ENCODE results near the gene ZNF280D. TPM values are rescaled to one million over a fixed set of nuclear protein-coding genes. Genes with fewer than 3 reads are reported as not detected.

Gene ZNF280D
- total RNA-seq, 1 experiment from 2014 or later: 48.0 TPM

DNA sequence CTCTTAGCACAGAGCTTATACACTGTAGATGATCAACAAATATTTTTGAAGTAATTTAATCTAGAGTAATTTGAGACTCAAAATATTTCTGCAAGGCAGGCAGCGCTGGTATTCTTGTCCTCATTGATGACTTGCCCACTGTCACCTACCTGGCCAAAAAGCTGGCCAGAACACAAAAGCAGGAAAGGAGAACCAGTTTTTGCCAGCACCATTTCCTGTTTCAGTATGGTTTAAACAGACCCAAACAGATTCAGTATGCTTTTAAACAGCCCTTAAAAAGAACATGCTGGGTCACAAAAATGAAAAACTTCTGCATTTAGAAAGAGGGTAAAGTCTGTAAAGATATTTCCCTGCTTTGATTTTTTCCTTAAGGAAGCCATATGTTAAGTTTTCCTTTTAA lies 42.3 kb upstream of the ZNF280D start:
- Histone ChIP-seq H2AFZ (ENCODE audit: low read length) (peak overlapping the region; percentile 56; the same call in 1 of the 2 replicates), H3K9me2 (replicated peaks; ENCODE audit: insufficient read depth, low read length) (no peaks in the 10 kb centered on the region), H3K4me2 (ENCODE audit: low read depth, low read length, poor library complexity, severe bottlenecking) (no peak overlapping the region), H3K79me2 (ENCODE audit: low read length) (no peaks in the 10 kb centered on the region), H3K4me1 (ENCODE audit: low read length) (peaks cover 5% of the 10 kb centered on the region), H3K9me3 (ENCODE audit: low read length) (no peaks in the 10 kb centered on the region), H4K20me1 (ENCODE audit: insufficient read depth, low read depth, low read length) (no peaks in the 10 kb centered on the region), H3K36me3 (ENCODE audit: insufficient read depth, low read length) (no peaks in the 10 kb centered on the region), H3K27ac (ENCODE audit: low read length) (no peak overlapping the region), H3K27me3 (ENCODE audit: low read length) (no peaks in the 10 kb centered on the region), H3K4me3 (ENCODE audit: low read length) (no peak overlapping the region), H3K9ac (ENCODE audit: low read length) (no peak overlapping the region)
- no peak for DNase-seq

DNA sequence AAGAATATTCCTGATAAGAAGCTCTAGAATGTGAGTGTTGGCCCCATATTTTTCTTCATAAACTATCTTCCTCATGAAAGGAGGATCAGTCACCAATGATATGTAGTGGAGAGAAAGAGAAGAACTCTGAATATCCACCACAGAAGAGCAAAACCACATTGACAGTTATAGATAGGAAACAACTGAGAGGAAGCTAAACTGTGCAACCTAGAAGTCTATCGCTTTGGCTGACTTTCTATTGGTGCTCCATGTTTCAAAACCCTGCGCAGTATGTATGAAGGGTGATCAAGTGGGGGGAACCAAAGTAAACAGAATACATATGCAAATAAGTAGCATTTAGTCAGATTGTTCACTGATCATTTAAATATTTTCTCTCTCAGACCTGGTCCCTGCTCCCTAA lies 41.0 kb upstream of the ZNF280D start:
- no peaks in the 10 kb centered on the region for H3K9me3 ChIP-seq (ENCODE audit: low read length)
- H4K20me1 ChIP-seq (ENCODE audit: insufficient read depth, low read depth, low read length): no peaks in the 10 kb centered on the region
- no peak for DNase-seq
- no peak overlapping the region for H3K4me3 ChIP-seq (ENCODE audit: low read length)
- H3K79me2 ChIP-seq (ENCODE audit: low read length): no peaks in the 10 kb centered on the region
- no peak overlapping the region for H3K27ac ChIP-seq (ENCODE audit: low read length)
- no peaks in the 10 kb centered on the region for H3K9me2 ChIP-seq (replicated peaks; ENCODE audit: insufficient read depth, low read length)
- no peak overlapping the region for H3K4me2 ChIP-seq (ENCODE audit: low read depth, low read length, poor library complexity, severe bottlenecking)
- H3K4me1 ChIP-seq (ENCODE audit: low read length): peaks cover 9% of the 10 kb centered on the region
- H3K9ac ChIP-seq (ENCODE audit: low read length): no peak overlapping the region
- no peaks in the 10 kb centered on the region for H3K36me3 ChIP-seq (ENCODE audit: insufficient read depth, low read length)
- no peaks in the 10 kb centered on the region for H3K27me3 ChIP-seq (ENCODE audit: low read length)
- no peak overlapping the region for H2AFZ ChIP-seq (ENCODE audit: low read length)

DNA sequence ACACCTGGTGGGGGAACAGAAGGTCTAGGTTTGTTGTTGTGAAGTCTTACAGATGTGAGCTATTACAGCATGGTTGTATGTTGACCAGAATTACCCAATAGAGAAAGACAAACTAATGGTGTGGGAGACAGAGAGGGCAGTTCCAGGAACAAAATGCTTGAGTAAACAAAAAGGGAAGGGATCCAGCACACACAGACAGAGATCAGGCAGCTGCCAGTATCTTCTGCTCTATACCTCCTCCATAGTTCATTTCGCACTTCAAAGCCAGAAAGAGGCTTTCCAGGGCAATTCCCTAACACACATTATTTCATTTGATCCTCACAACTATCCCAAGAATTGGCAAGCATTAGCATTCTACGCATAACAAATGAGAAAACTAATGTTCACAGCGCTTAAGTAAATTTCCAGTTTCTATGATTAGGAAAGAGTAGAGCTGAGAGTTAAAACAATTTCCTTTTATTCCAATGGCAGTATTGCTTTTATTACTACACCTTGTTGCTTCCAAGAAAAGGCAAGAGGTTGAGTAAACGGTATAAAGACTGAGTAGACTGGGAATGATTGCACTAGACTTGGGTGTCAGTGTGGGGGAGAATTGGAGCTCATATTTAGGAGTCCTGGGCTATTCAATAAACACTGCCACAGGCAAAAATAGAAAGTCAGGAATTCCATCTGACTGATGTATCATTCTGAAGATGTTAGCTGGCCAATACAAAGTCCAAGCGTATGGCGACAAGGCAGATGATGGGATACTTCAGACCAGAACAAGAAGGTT lies 39.7 kb upstream of the ZNF280D start:
- no peak overlapping the region for H3K27ac ChIP-seq (ENCODE audit: low read length)
- H3K79me2 ChIP-seq (ENCODE audit: low read length): no peaks in the 10 kb centered on the region
- no peak overlapping the region for H3K4me3 ChIP-seq (ENCODE audit: low read length)
- no peaks in the 10 kb centered on the region for H3K9me3 ChIP-seq (ENCODE audit: low read length)
- H3K9me2 ChIP-seq (replicated peaks; ENCODE audit: insufficient read depth, low read length): no peaks in the 10 kb centered on the region
- no peaks in the 10 kb centered on the region for H3K27me3 ChIP-seq (ENCODE audit: low read length)
- peaks cover 9% of the 10 kb centered on the region for H3K4me1 ChIP-seq (ENCODE audit: low read length)
- DNase-seq: no peak
- no peak overlapping the region for H3K9ac ChIP-seq (ENCODE audit: low read length)
- no peak overlapping the region for H2AFZ ChIP-seq (ENCODE audit: low read length)
- H4K20me1 ChIP-seq (ENCODE audit: insufficient read depth, low read depth, low read length): no peaks in the 10 kb centered on the region
- H3K36me3 ChIP-seq (ENCODE audit: insufficient read depth, low read length): no peaks in the 10 kb centered on the region
- H3K4me2 ChIP-seq (ENCODE audit: low read depth, low read length, poor library complexity, severe bottlenecking): no peak overlapping the region

DNA sequence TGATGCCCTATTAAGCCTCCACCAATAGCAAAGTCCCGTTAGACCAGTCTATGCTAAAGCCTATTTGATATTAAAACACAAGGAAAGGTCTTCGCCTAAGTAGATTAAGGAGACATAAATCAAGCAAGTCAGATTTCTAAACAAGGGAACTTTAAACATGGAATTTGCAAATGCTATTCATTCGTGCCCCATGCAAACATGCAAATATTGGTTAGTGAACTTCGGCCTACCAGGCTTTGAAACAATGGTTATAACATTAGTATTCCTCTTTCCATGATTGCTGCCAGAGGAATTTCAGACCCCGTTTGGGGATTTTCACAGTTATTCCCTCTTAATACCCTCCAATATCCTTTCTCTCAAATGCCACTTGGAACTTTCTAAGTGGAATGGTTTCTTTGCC lies 36.9 kb upstream of the ZNF280D start:
- H3K4me2 ChIP-seq (ENCODE audit: low read depth, low read length, poor library complexity, severe bottlenecking): no peak overlapping the region
- H3K4me3 ChIP-seq (ENCODE audit: low read length): no peak overlapping the region
- H3K4me1 ChIP-seq (ENCODE audit: low read length): peaks cover 8% of the 10 kb centered on the region
- no peaks in the 10 kb centered on the region for H3K27me3 ChIP-seq (ENCODE audit: low read length)
- H3K27ac ChIP-seq (ENCODE audit: low read length): no peak overlapping the region
- H3K9ac ChIP-seq (ENCODE audit: low read length): no peak overlapping the region
- no peaks in the 10 kb centered on the region for H4K20me1 ChIP-seq (ENCODE audit: insufficient read depth, low read depth, low read length)
- no peaks in the 10 kb centered on the region for H3K9me3 ChIP-seq (ENCODE audit: low read length)
- no peaks in the 10 kb centered on the region for H3K36me3 ChIP-seq (ENCODE audit: insufficient read depth, low read length)
- no peak overlapping the region for H2AFZ ChIP-seq (ENCODE audit: low read length)
- DNase-seq: no peak
- H3K79me2 ChIP-seq (ENCODE audit: low read length): no peaks in the 10 kb centered on the region
- no peaks in the 10 kb centered on the region for H3K9me2 ChIP-seq (replicated peaks; ENCODE audit: insufficient read depth, low read length)

DNA sequence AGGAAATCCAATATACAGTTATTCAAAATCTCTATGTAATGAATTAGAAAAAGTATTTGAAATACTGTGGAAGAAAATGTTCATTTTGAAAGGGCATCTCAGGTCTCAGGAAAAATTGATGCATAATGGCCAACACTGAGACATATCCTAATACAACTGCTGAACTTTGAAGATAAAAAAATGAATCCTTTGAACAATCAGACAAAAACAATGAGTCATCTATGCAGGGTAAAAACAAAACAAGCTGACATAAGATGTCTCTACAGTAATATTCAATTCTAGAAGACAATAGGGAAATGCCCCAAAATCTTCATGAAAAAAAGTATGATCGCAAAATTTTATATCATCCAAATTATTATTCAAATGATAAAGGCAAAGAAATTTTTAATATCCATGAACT lies 34.0 kb upstream of the ZNF280D start:
- Histone ChIP-seq H3K9ac (ENCODE audit: low read length) (no peak overlapping the region), H3K27ac (ENCODE audit: low read length) (no peak overlapping the region), H3K9me2 (replicated peaks; ENCODE audit: insufficient read depth, low read length) (no peaks in the 10 kb centered on the region), H3K4me1 (ENCODE audit: low read length) (peaks cover 9% of the 10 kb centered on the region), H3K79me2 (ENCODE audit: low read length) (no peaks in the 10 kb centered on the region), H3K4me2 (ENCODE audit: low read depth, low read length, poor library complexity, severe bottlenecking) (no peak overlapping the region), H3K36me3 (ENCODE audit: insufficient read depth, low read length) (no peaks in the 10 kb centered on the region), H3K4me3 (ENCODE audit: low read length) (no peak overlapping the region), H2AFZ (ENCODE audit: low read length) (no peak overlapping the region), H4K20me1 (ENCODE audit: insufficient read depth, low read depth, low read length) (no peaks in the 10 kb centered on the region), H3K27me3 (ENCODE audit: low read length) (no peaks in the 10 kb centered on the region), H3K9me3 (ENCODE audit: low read length) (no peaks in the 10 kb centered on the region)
- no peak for DNase-seq

DNA sequence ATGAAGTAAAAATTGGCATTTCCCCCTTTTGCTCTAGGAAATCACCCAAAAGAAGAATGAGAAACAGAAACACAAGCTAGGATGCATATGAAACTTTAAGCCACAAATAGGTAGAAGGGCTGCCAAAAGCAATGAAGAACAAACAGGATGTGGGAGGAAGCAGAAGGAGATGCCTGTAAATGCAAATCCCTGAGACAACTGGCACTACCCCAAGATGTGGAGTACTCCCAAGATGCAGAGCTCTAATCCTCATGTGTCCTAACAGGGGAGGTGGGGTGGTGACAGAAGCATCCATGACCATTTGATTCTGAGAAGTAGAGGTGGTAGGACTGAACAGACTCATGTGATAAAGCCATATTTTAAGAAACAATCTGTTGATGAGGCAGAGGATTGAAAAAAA lies 31.9 kb upstream of the ZNF280D start:
- Histone ChIP-seq H3K9me2 (replicated peaks; ENCODE audit: insufficient read depth, low read length) (no peaks in the 10 kb centered on the region), H3K27ac (ENCODE audit: low read length) (no peak overlapping the region), H3K4me2 (ENCODE audit: low read depth, low read length, poor library complexity, severe bottlenecking) (no peak overlapping the region), H3K9me3 (ENCODE audit: low read length) (no peaks in the 10 kb centered on the region), H4K20me1 (ENCODE audit: insufficient read depth, low read depth, low read length) (no peaks in the 10 kb centered on the region), H3K4me3 (ENCODE audit: low read length) (no peak overlapping the region), H3K36me3 (ENCODE audit: insufficient read depth, low read length) (no peaks in the 10 kb centered on the region), H3K27me3 (ENCODE audit: low read length) (no peaks in the 10 kb centered on the region), H3K79me2 (ENCODE audit: low read length) (no peaks in the 10 kb centered on the region), H3K9ac (ENCODE audit: low read length) (no peak overlapping the region), H3K4me1 (ENCODE audit: low read length) (peaks cover 8% of the 10 kb centered on the region), H2AFZ (ENCODE audit: low read length) (no peak overlapping the region)
- DNase-seq: no peak

DNA sequence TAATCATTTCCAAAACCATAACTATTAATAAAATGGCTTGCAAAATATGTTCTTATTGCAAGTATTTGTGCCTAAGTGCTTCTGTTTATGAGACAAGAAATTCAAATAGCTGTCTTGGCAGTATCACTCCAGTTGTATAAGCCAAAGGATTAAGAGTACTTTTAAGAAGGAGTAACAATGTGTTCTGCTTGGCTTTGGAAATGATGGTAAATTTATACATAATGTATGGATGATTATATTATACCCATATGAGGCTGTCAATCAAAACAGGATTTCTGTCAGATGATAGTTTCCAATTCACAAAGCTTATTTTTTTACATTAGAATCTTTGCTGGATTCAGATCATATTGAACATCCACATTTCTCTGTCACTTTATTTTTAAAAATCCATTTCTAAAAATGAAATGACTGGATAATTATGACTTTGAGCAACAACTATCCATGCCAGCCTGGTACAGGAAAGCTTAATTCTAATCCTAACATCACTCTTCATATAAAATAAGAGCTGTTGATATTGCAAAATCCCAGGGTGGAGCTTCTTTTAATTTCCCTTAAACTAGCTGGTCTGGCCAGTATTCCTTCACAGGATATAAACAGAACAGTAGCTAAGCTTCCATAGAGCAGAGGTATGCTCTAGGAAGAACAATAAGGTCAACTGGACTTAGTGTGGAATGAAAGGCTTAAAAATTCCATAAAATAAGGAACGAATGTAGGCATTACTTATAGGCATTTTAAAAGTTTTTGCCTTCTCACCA lies 30.0 kb upstream of the ZNF280D start:
- Histone ChIP-seq H3K79me2 (ENCODE audit: low read length) (no peaks in the 10 kb centered on the region), H3K4me3 (ENCODE audit: low read length) (no peak overlapping the region), H3K27me3 (ENCODE audit: low read length) (no peaks in the 10 kb centered on the region), H3K4me1 (ENCODE audit: low read length) (peaks cover 20% of the 10 kb centered on the region), H3K9me2 (replicated peaks; ENCODE audit: insufficient read depth, low read length) (no peaks in the 10 kb centered on the region), H3K4me2 (ENCODE audit: low read depth, low read length, poor library complexity, severe bottlenecking) (no peak overlapping the region), H3K9me3 (ENCODE audit: low read length) (no peaks in the 10 kb centered on the region), H4K20me1 (ENCODE audit: insufficient read depth, low read depth, low read length) (no peaks in the 10 kb centered on the region), H3K9ac (ENCODE audit: low read length) (no peak overlapping the region), H3K27ac (ENCODE audit: low read length) (no peak overlapping the region), H3K36me3 (ENCODE audit: insufficient read depth, low read length) (no peaks in the 10 kb centered on the region), H2AFZ (ENCODE audit: low read length) (no peak overlapping the region; the same call in 1 of the 2 replicates)
- DNase-seq: no peak

DNA sequence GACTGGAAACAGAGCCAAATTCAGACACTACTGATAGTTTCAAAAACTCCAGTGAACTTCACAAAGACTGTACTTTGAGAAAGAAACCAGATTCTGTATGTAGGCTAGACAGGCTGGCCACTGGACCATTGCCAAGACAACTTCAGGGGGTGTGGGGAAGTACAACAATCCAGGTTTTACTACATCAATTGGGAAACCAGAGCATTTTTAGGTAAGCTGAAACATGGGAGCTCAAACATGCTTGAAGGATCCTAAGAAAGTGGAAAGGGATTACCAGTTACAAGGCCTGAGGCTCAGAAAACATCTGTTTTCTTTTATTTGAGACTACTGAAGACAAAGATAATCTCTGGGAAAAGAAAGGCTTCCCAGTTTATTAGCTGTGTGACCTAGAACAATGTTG lies 26.9 kb upstream of the ZNF280D start:
- Histone ChIP-seq H3K27ac (ENCODE audit: low read length) (no peak overlapping the region), H4K20me1 (ENCODE audit: insufficient read depth, low read depth, low read length) (no peaks in the 10 kb centered on the region), H3K36me3 (ENCODE audit: insufficient read depth, low read length) (no peaks in the 10 kb centered on the region), H3K9ac (ENCODE audit: low read length) (no peak overlapping the region), H2AFZ (ENCODE audit: low read length) (no peak overlapping the region), H3K4me1 (ENCODE audit: low read length) (peaks cover 24% of the 10 kb centered on the region), H3K4me3 (ENCODE audit: low read length) (no peak overlapping the region), H3K9me2 (replicated peaks; ENCODE audit: insufficient read depth, low read length) (no peaks in the 10 kb centered on the region), H3K4me2 (ENCODE audit: low read depth, low read length, poor library complexity, severe bottlenecking) (no peak overlapping the region), H3K79me2 (ENCODE audit: low read length) (no peaks in the 10 kb centered on the region), H3K27me3 (ENCODE audit: low read length) (no peaks in the 10 kb centered on the region), H3K9me3 (ENCODE audit: low read length) (no peaks in the 10 kb centered on the region)
- DNase-seq: no peak

Measured in Karpas-422 (cell line).